Measurements from ENCODE around the gene ZDHHC14. TPM values are rescaled to one million over a fixed set of nuclear protein-coding genes. Genes with fewer than 3 reads are reported as not detected.
"Not testable (repeated sequence)": the region's sequence is repeated elsewhere in the genome, so short reads cannot be mapped to it uniquely, and the experiment has no call there.

ZDHHC14 gene
- total RNA-seq, 1 donor from 2014 or later, result 14.4 TPM

GRCh38 chr6:157685596-157686280, 304.7 kb downstream of the ZDHHC14 start:
- no peak for DNase-seq (ENCODE audit: low spot score)
- intact Hi-C loops (cut with micrococcal nuclease), result no loop called here
- H3K27ac Mint-ChIP-seq, result no peak overlapping the region
- H3K27me3 Mint-ChIP-seq (ENCODE audit: insufficient read depth), result peaks cover 10% of the 10 kb centered on the region
- H3K4me3 Mint-ChIP-seq, result no peak overlapping the region
- H3K36me3 Mint-ChIP-seq (ENCODE audit: low read depth), result no peaks in the 10 kb centered on the region
- H3K4me1 Mint-ChIP-seq (ENCODE audit: low read depth), result no peaks in the 10 kb centered on the region
- no peaks in the 10 kb centered on the region for H3K9me3 Mint-ChIP-seq

- no peak for DNase-seq (ENCODE audit: low spot score)
- intact Hi-C loops (cut with micrococcal nuclease), result no loop called here
- Mint-ChIP-seq H3K27ac (no peak overlapping the region), H3K36me3 (ENCODE audit: low read depth) (no peaks in the 10 kb centered on the region), H3K9me3 (no peaks in the 10 kb centered on the region), H3K4me1 (ENCODE audit: low read depth) (no peaks in the 10 kb centered on the region), H3K27me3 (ENCODE audit: insufficient read depth) (peaks cover 13% of the 10 kb centered on the region), H3K4me3 (no peak overlapping the region)
Measured at GRCh38 chr6:157688275-157688959, 307.4 kb downstream of the ZDHHC14 start.

GRCh38 chr6:157688960-157689599, 308.1 kb downstream of the ZDHHC14 start:
- no peaks in the 10 kb centered on the region for H3K4me1 Mint-ChIP-seq (ENCODE audit: low read depth)
- no peaks in the 10 kb centered on the region for H3K9me3 Mint-ChIP-seq
- H3K27me3 Mint-ChIP-seq (ENCODE audit: insufficient read depth), result peaks cover 16% of the 10 kb centered on the region
- H3K27ac Mint-ChIP-seq, result no peak overlapping the region
- intact Hi-C loops (cut with micrococcal nuclease), result no loop called here
- no peak for DNase-seq (ENCODE audit: low spot score)
- no peak overlapping the region for H3K4me3 Mint-ChIP-seq
- no peaks in the 10 kb centered on the region for H3K36me3 Mint-ChIP-seq (ENCODE audit: low read depth)

GRCh38 chr6:157689875-157690274, 308.9 kb downstream of the ZDHHC14 start:
- H3K36me3 Mint-ChIP-seq (ENCODE audit: low read depth), result no peaks in the 10 kb centered on the region
- intact Hi-C loops (cut with micrococcal nuclease), result no loop called here

GRCh38 chr6:157690441-157691210, 309.6 kb downstream of the ZDHHC14 start:
- Mint-ChIP-seq H3K36me3 (ENCODE audit: low read depth) (no peaks in the 10 kb centered on the region), H3K9me3 (no peaks in the 10 kb centered on the region), H3K27ac (no peak overlapping the region), H3K4me3 (no peak overlapping the region), H3K27me3 (ENCODE audit: insufficient read depth) (peaks cover 19% of the 10 kb centered on the region), H3K4me1 (ENCODE audit: low read depth) (no peaks in the 10 kb centered on the region)
- no peak for DNase-seq (ENCODE audit: low spot score)
- intact Hi-C loops (cut with micrococcal nuclease), result no loop called here

More at GRCh38 chr6:157689875-157690274, 308.9 kb downstream of the ZDHHC14 start:
- DNase-seq (ENCODE audit: low spot score), result no peak
- no peaks in the 10 kb centered on the region for H3K4me1 Mint-ChIP-seq (ENCODE audit: low read depth)
- H3K27ac Mint-ChIP-seq, result no peak overlapping the region
- peaks cover 16% of the 10 kb centered on the region for H3K27me3 Mint-ChIP-seq (ENCODE audit: insufficient read depth)
- H3K9me3 Mint-ChIP-seq, result no peaks in the 10 kb centered on the region
- no peak overlapping the region for H3K4me3 Mint-ChIP-seq

GRCh38 chr6:157691621-157692020, 310.6 kb downstream of the ZDHHC14 start:
- DNase-seq (ENCODE audit: low spot score); intact Hi-C loops (cut with micrococcal nuclease); H3K27ac Mint-ChIP-seq; H3K4me3 Mint-ChIP-seq; H3K36me3 Mint-ChIP-seq (ENCODE audit: low read depth); H3K4me1 Mint-ChIP-seq (ENCODE audit: low read depth); H3K9me3 Mint-ChIP-seq: not testable (repeated sequence)
- peaks cover 19% of the 10 kb centered on the region for H3K27me3 Mint-ChIP-seq (ENCODE audit: insufficient read depth)

- Mint-ChIP-seq H3K36me3 (ENCODE audit: low read depth) (no peaks in the 10 kb centered on the region), H3K9me3 (no peaks in the 10 kb centered on the region), H3K27me3 (ENCODE audit: insufficient read depth) (peaks cover 24% of the 10 kb centered on the region)
Measured at GRCh38 chr6:157693867-157694266, 312.9 kb downstream of the ZDHHC14 start.

GRCh38 chr6:157695301-157696040, 314.5 kb downstream of the ZDHHC14 start:
- H3K27me3 Mint-ChIP-seq (ENCODE audit: insufficient read depth), result peaks cover 24% of the 10 kb centered on the region
- DNase-seq (ENCODE audit: low spot score), result no peak
- no peak overlapping the region for H3K27ac Mint-ChIP-seq
- H3K4me3 Mint-ChIP-seq, result no peak overlapping the region
- no peaks in the 10 kb centered on the region for H3K4me1 Mint-ChIP-seq (ENCODE audit: low read depth)
- no peaks in the 10 kb centered on the region for H3K9me3 Mint-ChIP-seq
- H3K36me3 Mint-ChIP-seq (ENCODE audit: low read depth), result no peaks in the 10 kb centered on the region
- intact Hi-C loops (cut with micrococcal nuclease), result no loop called here

More at GRCh38 chr6:157693867-157694266, 312.9 kb downstream of the ZDHHC14 start:
- Mint-ChIP-seq H3K27ac (no peak overlapping the region), H3K4me3 (no peak overlapping the region), H3K4me1 (ENCODE audit: low read depth) (no peaks in the 10 kb centered on the region)
- intact Hi-C loops (cut with micrococcal nuclease), result no loop called here
- no peak for DNase-seq (ENCODE audit: low spot score)

- DNase-seq (ENCODE audit: low spot score), result no peak
- intact Hi-C loops (cut with micrococcal nuclease), result no loop called here
- H3K4me3 Mint-ChIP-seq, result no peak overlapping the region
- peaks cover 16% of the 10 kb centered on the region for H3K27me3 Mint-ChIP-seq (ENCODE audit: insufficient read depth)
- no peaks in the 10 kb centered on the region for H3K36me3 Mint-ChIP-seq (ENCODE audit: low read depth)
- no peak overlapping the region for H3K27ac Mint-ChIP-seq
- no peaks in the 10 kb centered on the region for H3K4me1 Mint-ChIP-seq (ENCODE audit: low read depth)
- H3K9me3 Mint-ChIP-seq, result no peaks in the 10 kb centered on the region
Measured at GRCh38 chr6:157699777-157700636, 319.0 kb downstream of the ZDHHC14 start.

GRCh38 chr6:157706351-157706750, 325.4 kb downstream of the ZDHHC14 start:
- H3K27me3 Mint-ChIP-seq (ENCODE audit: insufficient read depth); H3K27ac Mint-ChIP-seq; H3K4me1 Mint-ChIP-seq (ENCODE audit: low read depth); H3K4me3 Mint-ChIP-seq; H3K9me3 Mint-ChIP-seq; intact Hi-C loops (cut with micrococcal nuclease); DNase-seq (ENCODE audit: low spot score); H3K36me3 Mint-ChIP-seq (ENCODE audit: low read depth): not testable (repeated sequence)

GRCh38 chr6:157706883-157707282, 325.9 kb downstream of the ZDHHC14 start:
- no peak overlapping the region for H3K27ac Mint-ChIP-seq
- H3K4me1 Mint-ChIP-seq (ENCODE audit: low read depth), result no peaks in the 10 kb centered on the region
- DNase-seq (ENCODE audit: low spot score), result no peak
- H3K36me3 Mint-ChIP-seq (ENCODE audit: low read depth), result no peaks in the 10 kb centered on the region
- H3K27me3 Mint-ChIP-seq (ENCODE audit: insufficient read depth), result peaks cover 6% of the 10 kb centered on the region
- intact Hi-C loops (cut with micrococcal nuclease), result no loop called here
- no peak overlapping the region for H3K4me3 Mint-ChIP-seq
- H3K9me3 Mint-ChIP-seq, result no peaks in the 10 kb centered on the region

All from activated T-helper 1 cell treated with anti-CD3 and anti-CD28 coated beads, Interleukin-12 subunit alpha, Interleukin-12 subunit beta, Interleukin-2, Interleukin-4 antibody, amounts not matched to agents 30 ng/mL and 10 ng/mL and 1 ng/mL, durations not matched to agents 14 hours and 24 hours and 36 hours (primary cell).